NCI-H2029 treated with DMSO at 0.1 percent for 48 hours (cell line): ENCODE measurements around the gene COP1.

ENCODE experiments used
- DNase-seq: peaks from one replicate; lab custom pipeline; 2025; lab: John Stamatoyannopoulos, UW

Gene COP1

GRCh38 chr1:175963740-175964139, 243.3 kb downstream of the COP1 start:
- no peak for DNase-seq

DNA sequence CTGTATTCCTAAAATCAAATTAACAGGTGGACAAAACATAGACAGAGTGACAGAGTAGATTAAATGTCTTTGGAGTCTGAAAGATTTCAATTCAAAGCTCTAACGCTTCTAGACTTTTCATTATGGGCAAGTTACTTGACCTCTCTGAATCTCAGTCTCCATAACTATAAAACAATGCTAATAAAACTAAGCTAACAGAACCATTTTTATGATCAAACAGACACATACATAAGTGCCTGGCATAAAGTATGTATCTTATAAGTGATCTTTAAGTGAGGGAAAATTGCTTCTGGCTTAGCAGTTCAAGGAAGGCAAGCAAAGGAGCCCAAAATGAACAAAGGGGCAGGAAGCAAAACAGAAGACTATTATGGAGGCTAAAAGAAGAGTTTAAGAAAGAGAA, 246.9 kb downstream of the COP1 start:
- DNase-seq: no peak

GRCh38 chr1:175951627-175952026, 255.5 kb downstream of the COP1 start:
- no peak for DNase-seq

- DNase-seq: no peak
Measured at GRCh38 chr1:175947771-175948170, 259.3 kb downstream of the COP1 start.

DNA sequence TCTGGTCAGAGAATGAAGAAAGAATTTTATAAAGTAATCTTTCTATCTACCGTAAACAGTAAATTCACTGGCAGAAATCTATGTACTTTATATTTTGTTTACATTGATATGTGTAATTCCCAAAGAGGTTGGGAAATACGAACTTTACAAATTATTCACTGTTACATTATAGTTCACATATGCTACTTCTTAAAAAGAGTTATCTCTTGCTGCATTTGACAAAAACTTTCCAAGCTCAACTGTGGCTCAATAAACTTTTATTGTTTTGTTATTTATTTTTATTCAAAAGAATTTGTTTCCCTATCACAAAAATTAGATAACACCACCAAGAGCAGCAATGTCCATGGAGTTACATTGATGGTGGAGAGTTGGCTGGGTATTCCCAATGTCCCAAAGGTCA, 262.5 kb downstream of the COP1 start:
- DNase-seq: no peak

DNA sequence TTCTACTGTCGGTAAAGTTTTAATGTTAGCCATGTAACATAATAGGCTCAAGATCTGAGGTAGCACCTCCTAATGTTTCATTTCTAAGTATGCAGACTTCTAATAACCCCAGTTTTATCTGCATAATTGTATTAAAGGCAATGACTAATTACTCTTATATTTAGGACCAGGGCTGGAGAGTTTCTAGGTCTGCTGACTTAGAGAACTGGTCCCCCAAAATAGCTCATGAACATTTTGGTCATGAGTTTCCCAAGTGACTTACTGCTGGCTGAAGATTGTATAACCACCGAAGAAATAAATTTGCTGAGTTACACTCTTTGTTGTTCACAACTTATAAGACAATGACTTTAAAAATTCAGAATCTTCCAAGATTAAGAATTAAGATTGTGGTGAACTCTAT, 265.9 kb downstream of the COP1 start:
- no peak for DNase-seq

DNA sequence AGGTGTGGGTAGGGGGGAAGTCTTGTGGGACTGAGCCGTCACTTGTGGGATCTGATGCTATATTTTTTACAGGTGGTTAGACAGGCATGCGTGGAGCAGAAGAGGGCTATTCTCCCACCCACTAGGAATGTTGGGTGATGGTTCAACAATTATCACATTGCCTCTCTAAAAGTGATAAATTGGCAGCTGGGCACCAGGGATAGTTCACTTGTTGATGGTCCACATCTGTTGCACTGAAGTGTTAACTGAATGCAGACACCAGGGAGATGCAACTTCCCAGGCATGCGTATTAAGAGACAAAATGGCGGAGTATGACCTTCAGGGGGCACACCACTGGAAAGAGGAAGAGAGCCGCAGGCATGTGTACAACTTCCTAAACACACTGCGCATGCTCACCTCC, 270.4 kb downstream of the COP1 start:
- no peak for DNase-seq

DNA sequence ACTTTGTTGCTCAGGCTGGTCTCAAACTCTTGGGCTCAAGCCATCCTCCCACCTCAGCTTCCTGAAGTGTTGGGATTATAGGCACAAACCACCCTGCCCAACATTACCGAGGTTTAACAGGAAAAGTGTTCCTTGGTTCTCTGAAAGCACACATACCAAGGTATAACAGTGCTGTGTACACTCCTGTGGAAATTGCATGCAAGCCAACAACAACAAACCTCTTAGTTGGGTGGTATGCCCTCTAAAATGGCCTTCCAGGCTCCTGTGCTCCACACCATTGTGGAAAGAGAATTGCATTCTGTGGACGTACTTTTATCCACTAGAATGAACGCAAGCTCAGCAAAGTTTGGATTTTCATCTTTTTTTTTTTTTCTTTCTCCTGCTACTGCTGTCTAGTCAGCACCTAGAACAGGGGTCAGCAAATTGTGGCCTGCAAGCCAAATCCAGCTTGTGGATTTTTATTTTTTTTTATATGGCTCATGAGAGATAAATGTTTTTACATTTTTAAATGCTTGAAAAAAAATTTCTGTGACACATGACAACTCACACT, 271.4 kb downstream of the COP1 start:
- no peak for DNase-seq

- DNase-seq: no peak
Measured at GRCh38 chr1:175935166-175935565, 271.9 kb downstream of the COP1 start.

DNA sequence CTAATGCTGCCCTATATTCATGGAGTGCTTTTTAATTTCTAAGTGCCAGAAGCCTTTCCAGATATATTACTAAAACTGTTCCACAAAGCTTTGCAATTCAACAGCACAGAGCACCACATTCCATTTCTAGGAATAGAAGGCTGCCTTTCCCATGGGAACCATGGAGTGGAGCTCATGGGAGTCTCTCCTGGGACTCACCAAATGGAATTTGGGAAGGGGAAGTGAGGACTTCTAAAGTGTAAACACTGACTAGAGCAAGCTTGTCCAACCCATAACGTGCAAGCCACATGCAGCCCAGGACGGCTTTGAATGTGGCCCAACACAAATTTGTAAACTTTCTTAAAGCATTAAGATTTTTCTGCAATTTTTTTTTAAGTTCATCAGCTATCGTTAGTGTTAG, 273.3 kb downstream of the COP1 start:
- DNase-seq: no peak

- no peak for DNase-seq
Measured at GRCh38 chr1:175927944-175928343, 279.1 kb downstream of the COP1 start.

GRCh38 chr1:175922254-175922881, 284.7 kb downstream of the COP1 start:
- no peak for DNase-seq

DNA sequence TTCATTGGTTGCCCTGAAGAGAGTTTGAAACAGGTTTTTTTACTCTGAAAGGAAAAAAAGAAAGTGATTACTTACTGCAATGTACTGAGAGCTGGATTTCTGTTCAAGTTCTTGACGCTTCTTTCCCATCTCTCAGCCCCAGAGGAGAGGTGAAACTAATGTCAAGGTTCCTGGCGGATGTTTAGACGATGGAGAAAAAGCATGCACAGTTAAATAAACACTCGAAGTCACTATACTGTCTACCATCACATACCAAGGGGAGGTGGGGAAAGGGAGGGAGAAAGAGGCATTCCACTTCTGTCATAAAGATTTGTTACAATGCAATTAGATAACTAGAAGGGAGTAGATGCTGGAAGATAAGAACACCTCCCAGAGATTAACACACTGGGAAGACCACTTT, 286.7 kb downstream of the COP1 start:
- no peak for DNase-seq

GRCh38 chr1:175919001-175919400, 288.1 kb downstream of the COP1 start:
- no peak for DNase-seq

- no peak for DNase-seq
Measured at GRCh38 chr1:175918364-175918801, 288.7 kb downstream of the COP1 start.

- no peak for DNase-seq
Measured at GRCh38 chr1:175914115-175914514, 293.0 kb downstream of the COP1 start.

GRCh38 chr1:175911138-175911537, 295.9 kb downstream of the COP1 start:
- no peak for DNase-seq

- DNase-seq: no peak
Measured at GRCh38 chr1:175906370-175906769, 300.7 kb downstream of the COP1 start.

GRCh38 chr1:175904808-175905207, 302.3 kb downstream of the COP1 start:
- DNase-seq: no peak

DNA sequence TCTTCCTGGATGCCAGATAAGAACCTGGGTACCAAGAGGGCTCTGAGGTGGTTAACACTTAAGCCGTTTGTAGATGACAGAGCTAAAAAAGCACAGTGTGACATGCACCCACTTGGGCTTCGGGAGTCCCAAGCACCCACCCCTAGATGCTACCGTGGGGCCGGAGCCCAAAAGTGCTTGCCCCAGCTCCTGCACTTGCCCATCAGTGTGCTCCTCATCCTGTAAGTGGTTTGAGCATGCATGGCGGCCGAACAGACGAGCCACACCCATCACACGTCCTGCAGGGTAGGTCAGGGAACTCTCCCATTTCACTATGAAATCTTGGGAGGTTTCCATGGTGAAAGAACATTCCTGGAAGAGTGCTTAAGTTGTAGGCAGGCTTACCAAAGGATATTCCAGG, 304.8 kb downstream of the COP1 start:
- DNase-seq: no peak

- DNase-seq: no peak
Measured at GRCh38 chr1:175901076-175901836, 305.8 kb downstream of the COP1 start.

GRCh38 chr1:175900171-175900570, 306.9 kb downstream of the COP1 start:
- DNase-seq: no peak

- DNase-seq: no peak
Measured at GRCh38 chr1:175895966-175896365, 311.1 kb downstream of the COP1 start.
